ENCODE data around the gene HOXD11. TPM values are rescaled to one million over a fixed set of nuclear protein-coding genes. Genes with fewer than 3 reads are reported as not detected.
A peak's percentile ranks its signal among the peaks of the same experiment; 100 is the strongest.

HOXD11 gene
- total RNA-seq, 4 donors from 2014 or later, result not detected

DNA sequence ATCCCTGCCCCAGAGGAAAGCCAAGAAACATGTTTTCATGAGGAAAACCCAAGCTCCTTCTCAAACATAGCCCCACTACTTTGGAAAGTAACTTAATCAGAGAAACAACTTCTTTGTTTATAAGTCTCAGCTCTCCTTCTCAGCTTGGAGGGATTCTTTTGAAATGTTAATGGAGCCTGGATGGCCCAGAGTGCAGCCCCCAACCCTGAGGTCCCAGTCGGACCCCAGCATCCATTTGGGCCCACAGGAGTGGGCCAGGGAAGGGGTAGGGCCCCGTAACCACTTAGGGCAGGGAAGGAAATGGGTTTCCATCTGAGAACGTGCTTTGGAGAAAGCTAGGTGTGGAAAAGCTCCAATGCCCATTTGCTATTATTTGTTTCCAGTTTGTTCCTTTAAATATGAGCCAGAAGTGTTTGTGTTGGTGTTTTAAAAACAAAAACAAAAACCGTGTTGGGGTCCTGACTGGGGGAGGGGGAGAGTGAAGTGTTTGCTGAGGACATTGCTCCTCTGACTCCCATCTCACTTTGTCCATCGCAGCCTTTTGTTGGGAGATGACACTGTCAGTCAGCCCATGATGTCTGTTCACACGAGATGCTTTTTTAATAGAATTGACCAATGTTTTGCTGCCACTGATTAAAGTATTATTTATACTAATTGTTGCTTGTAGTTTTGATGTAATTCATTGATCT is 48.4 kb downstream of the HOXD11 start:
- Histone ChIP-seq H3K9me3 (no peaks in the 10 kb centered on the region), H3K4me1 (peaks cover 0 to 52% (median 13%) of the 10 kb centered on the region in 3 donors), H3K27ac (no peak overlapping the region), H3K4me3 (no peak overlapping the region), H3K27me3 (peaks cover 100% of the 10 kb centered on the region), H3K36me3 (no peaks in the 10 kb centered on the region)
- WGBS, 2 donors (ENCODE audit: low coverage in 1 of 2), result 21 to 32% methylated on average over 5 of the region's 6 CpGs
- ATAC-seq, result no peak
- TF ChIP-seq EP300 (IDR thresholded peaks at IDR 0.05), result no peak
- TF ChIP-seq, protein P1, sequence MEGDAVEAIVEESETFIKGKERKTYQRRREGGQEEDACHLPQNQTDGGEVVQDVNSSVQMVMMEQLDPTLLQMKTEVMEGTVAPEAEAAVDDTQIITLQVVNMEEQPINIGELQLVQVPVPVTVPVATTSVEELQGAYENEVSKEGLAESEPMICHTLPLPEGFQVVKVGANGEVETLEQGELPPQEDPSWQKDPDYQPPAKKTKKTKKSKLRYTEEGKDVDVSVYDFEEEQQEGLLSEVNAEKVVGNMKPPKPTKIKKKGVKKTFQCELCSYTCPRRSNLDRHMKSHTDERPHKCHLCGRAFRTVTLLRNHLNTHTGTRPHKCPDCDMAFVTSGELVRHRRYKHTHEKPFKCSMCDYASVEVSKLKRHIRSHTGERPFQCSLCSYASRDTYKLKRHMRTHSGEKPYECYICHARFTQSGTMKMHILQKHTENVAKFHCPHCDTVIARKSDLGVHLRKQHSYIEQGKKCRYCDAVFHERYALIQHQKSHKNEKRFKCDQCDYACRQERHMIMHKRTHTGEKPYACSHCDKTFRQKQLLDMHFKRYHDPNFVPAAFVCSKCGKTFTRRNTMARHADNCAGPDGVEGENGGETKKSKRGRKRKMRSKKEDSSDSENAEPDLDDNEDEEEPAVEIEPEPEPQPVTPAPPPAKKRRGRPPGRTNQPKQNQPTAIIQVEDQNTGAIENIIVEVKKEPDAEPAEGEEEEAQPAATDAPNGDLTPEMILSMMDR (IDR thresholded peaks at IDR 0.05), result no peak
- TF ChIP-seq POLR2AphosphoS5 (IDR thresholded peaks at IDR 0.05), result no peak
- TF ChIP-seq POLR2A (IDR thresholded peaks at IDR 0.05), result no peak

DNA sequence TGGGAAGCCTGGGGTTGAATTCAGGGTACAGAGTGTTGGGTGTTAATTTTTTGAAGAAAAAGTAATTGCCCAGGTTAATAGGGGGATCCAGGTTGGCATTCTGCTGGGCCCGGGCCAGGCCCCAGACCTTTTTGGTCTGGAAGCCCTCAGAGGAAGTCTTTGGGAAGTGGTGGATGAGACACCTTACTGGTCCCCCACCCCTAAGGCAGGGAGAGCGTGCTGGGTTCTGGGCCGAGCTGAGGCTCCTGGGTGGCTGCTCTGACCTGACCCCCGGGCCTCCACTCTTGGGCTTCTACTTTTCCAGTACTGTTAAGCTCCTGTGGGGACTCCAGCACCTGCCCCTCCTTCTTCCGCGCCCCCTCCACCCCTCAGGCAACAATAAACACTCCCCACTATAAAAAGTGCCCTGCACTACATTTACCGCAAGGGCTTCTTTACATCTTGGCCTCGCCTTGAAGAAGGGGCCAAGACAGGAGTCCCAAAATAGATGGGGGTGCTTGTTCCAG is 49.3 kb downstream of the HOXD11 start:
- no peak overlapping the region for H3K27ac ChIP-seq
- no peak for ATAC-seq
- 16 to 28% methylated on average over 3 to 6 of the region's 8 CpGs for WGBS, 2 donors (ENCODE audit: low coverage in 1 of 2)
- H3K4me3 ChIP-seq, result no peak overlapping the region
- no peak for TF ChIP-seq POLR2AphosphoS5 (IDR thresholded peaks at IDR 0.05)
- TF ChIP-seq POLR2A (IDR thresholded peaks at IDR 0.05), result no peak
- TF ChIP-seq EP300 (IDR thresholded peaks at IDR 0.05), result no peak
- TF ChIP-seq, protein P1 (IDR thresholded peaks at IDR 0.05), result no peak
- H3K4me1 ChIP-seq, result peaks cover 0 to 61% (median 17%) of the 10 kb centered on the region in 3 donors
- H3K27me3 ChIP-seq, result peaks cover 100% of the 10 kb centered on the region
- H3K36me3 ChIP-seq, result no peaks in the 10 kb centered on the region
- H3K9me3 ChIP-seq, result no peaks in the 10 kb centered on the region

GRCh38 chr2:176156807-176157498 is 49.9 kb downstream of the HOXD11 start, which contains the start of gene HOXD3:
HOXD3 (plus strand) TSS chr2:176157307; CDS start chr2:176169115, 11,808 bp downstream.
- Histone ChIP-seq H3K9me3 (no peaks in the 10 kb centered on the region), H3K27ac (no peak within 1 kb of the TSS), H3K36me3 (no peaks in the 10 kb centered on the region), H3K27me3 (peaks cover 100% of the 10 kb centered on the region), H3K4me3 (peak within 1 kb of the TSS in 1 of 2 donors; percentile 32), H3K4me1 (peaks cover 0 to 60% (median 17%) of the 10 kb centered on the region in 3 donors)
- no peak for ATAC-seq
- TF ChIP-seq POLR2AphosphoS5 (IDR thresholded peaks at IDR 0.05) (no peak), POLR2A (IDR thresholded peaks at IDR 0.05) (no peak), EP300 (IDR thresholded peaks at IDR 0.05) (no peak)
- TF ChIP-seq, protein P1 (IDR thresholded peaks at IDR 0.05), result no peak
- 0 to 6% methylated on average over 3 to 15 of the region's 48 CpGs for WGBS, 2 donors (ENCODE audit: low coverage in 1 of 2)

DNA sequence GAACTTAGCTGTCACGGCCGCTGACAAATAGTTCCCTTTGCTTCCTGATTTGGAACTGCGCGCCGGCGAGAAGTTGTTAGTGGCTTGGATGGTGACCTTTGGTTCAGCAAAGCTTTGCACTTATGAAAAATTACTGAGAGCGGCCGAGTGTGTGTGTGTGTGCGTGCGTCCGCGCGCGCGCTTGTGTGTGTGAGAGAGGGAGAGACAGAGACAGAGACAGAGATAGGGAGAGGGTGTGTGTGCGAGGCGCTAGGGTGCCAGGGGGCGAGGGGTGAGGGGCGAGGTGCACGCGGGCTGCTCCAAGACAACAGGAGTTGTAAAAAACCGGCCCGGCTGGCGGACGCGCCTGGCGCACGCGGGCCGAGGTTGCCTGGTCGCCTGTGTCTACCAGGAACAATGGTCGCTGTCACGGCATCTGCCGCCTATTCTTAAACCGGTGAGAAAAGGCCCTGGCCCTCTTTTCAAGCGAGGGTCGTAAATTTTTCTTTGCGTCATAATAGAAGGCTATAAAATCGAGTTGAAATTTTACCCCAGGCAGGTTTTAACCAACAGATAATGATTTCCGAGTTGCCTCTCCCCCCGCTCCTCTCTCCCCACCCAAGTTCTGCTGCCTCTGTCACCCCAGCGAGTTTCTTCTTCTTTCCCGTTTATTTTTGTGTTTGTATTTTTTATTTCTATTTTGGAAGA is 50.6 kb downstream of the HOXD11 start:
- no peak overlapping the region for H3K27ac ChIP-seq
- ATAC-seq, result no peak
- H3K36me3 ChIP-seq, result no peaks in the 10 kb centered on the region
- TF ChIP-seq EP300 (IDR thresholded peaks at IDR 0.05), result no peak
- TF ChIP-seq POLR2A (IDR thresholded peaks at IDR 0.05), result no peak
- TF ChIP-seq, protein P1 (IDR thresholded peaks at IDR 0.05), result no peak
- no peak for TF ChIP-seq POLR2AphosphoS5 (IDR thresholded peaks at IDR 0.05)
- no peaks in the 10 kb centered on the region for H3K9me3 ChIP-seq
- H3K27me3 ChIP-seq, result peaks cover 100% of the 10 kb centered on the region
- peak overlapping the region in 1 of 2 donors; percentile 32 for H3K4me3 ChIP-seq
- peaks cover 0 to 60% (median 17%) of the 10 kb centered on the region in 3 donors for H3K4me1 ChIP-seq
- WGBS, 2 donors (ENCODE audit: low coverage in 1 of 2), result 10 to 16% methylated on average over 31 to 41 of the region's 43 CpGs
